HepG2 (cell line): ENCODE measurements around the gene IL17RB. TPM values are rescaled to one million over a fixed set of nuclear protein-coding genes. Genes with fewer than 3 reads are reported as not detected.

Source experiments
- ATAC-seq: fragments of 200-7000 bp; cut with Tn5 transposase; 3 replicates; pipeline ENCODE4 v1.9.1; 2020; ENCODE audit warnings: mild to moderate bottlenecking, moderate library complexity
- BruUV-seq: library from RNA; stranded (reverse); fragments of 400-500 nt; replicated peaks from 2 replicates; lab custom pipeline; 2021; lab: Mats Ljungman, UMichigan
- CTCF ChIA-PET: fragments of 300-600 bp; formaldehyde crosslinking; extraction: SDS; loops from one replicate; lab custom pipeline; 2021; ENCODE audit warnings: low total read pairs, inconsistent platforms, low intra/inter-chr PET ratio; lab: Yijun Ruan, JAX
- POLR2A ChIA-PET: fragments of 350-600 bp; sonication (Branson Sonifier 250); formaldehyde crosslinking; loops from one replicate; lab custom pipeline; 2020; ENCODE audit warnings: antibody characterized with exemption, inconsistent platforms; lab: Yijun Ruan, JAX
- DNase-seq: peaks from one replicate; pipeline ENCODE4 v3.0.0-alpha.2; 2015; ENCODE audit warnings: low spot score
- FAIRE-seq: peaks from 3 replicates; lab custom pipeline; 2011; peaks lifted over from hg19 to GRCh38; lab: Jason Lieb, UNC
- H2AFZ ChIP-seq: one replicate; pipeline ENCODE4 v1.6.1; 2011; ENCODE audit warnings: low read length, inconsistent platforms
- H3K27ac ChIP-seq: fragments of 300-600 bp; 3 replicates; pipeline ENCODE4 v1.8.0; 2011; ENCODE audit warnings: mixed run types, mild to moderate bottlenecking, mixed read lengths, low read length, inconsistent platforms; ENCODE audit not compliant: insufficient read depth; ENCODE audit errors: extremely low read length
- H3K27me3 ChIP-seq, 2 experiments: fragments of 200-600 bp in 1 of 2; 2 replicates in 1 of 2; 3 replicates in 1 of 2; pipeline versions ENCODE4 v1.6.0 to v1.8.0; 2011; ENCODE audit warnings: low read length in 2 of 2, mild to moderate bottlenecking in 2 of 2, moderate library complexity in 2 of 2, inconsistent platforms in 1 of 2; ENCODE audit not compliant: insufficient read depth in 2 of 2, control insufficient read depth in 1 of 2
- H3K36me3 ChIP-seq, 2 experiments: fragments of 200-600 bp in 1 of 2; replicated peaks in 1 of 2; 2 replicates in 1 of 2; 3 replicates in 1 of 2; pipeline versions ENCODE4 v1.5.1 to v1.8.0; 2011; ENCODE audit warnings: low read length in 2 of 2, inconsistent platforms in 1 of 2; ENCODE audit not compliant: insufficient read depth in 2 of 2, control insufficient read depth in 1 of 2
- H3K4me1 ChIP-seq: 2 replicates; pipeline ENCODE4 v1.5.1; 2012; ENCODE audit warnings: low read length, inconsistent platforms; ENCODE audit not compliant: insufficient read depth
- H3K4me2 ChIP-seq: 2 replicates; pipeline ENCODE4 v1.6.0; 2011; ENCODE audit warnings: low read depth, low read length, inconsistent platforms
- H3K4me3 ChIP-seq, 3 experiments: fragments of 200-600 bp in 1 of 3; sonication (generic), shearing (Covaris generic) in 1 of 3; replicated peaks in 1 of 3; 2 replicates each; pipeline ENCODE4 v1.5.1; 2011 to 2016; ENCODE audit warnings: low read length in 3 of 3, inconsistent platforms in 2 of 3, low read depth in 2 of 3, mild to moderate bottlenecking in 2 of 3, control low read depth in 1 of 3, mixed read lengths in 1 of 3; ENCODE audit not compliant: insufficient read depth in 1 of 3
- H3K79me2 ChIP-seq: one replicate; pipeline ENCODE4 v1.6.1; 2011; ENCODE audit warnings: low read length, inconsistent platforms; ENCODE audit not compliant: insufficient read depth
- H3K9ac ChIP-seq: 2 replicates; pipeline ENCODE4 v1.6.0; 2011; ENCODE audit warnings: mild to moderate bottlenecking, low read depth, low read length, inconsistent platforms; ENCODE audit not compliant: insufficient read depth
- H3K9me3 ChIP-seq: 2 replicates; pipeline ENCODE4 v1.5.1; 2012; ENCODE audit warnings: mild to moderate bottlenecking, low read length
- H4K20me1 ChIP-seq: 2 replicates; pipeline ENCODE4 v1.6.0; 2011; ENCODE audit warnings: inconsistent platforms, mild to moderate bottlenecking, low read length, moderate library complexity; ENCODE audit not compliant: insufficient read depth
- AGO2 ChIP-seq: fragments of 200-400 bp; formaldehyde crosslinking; optimal IDR thresholded peaks from 2 replicates; pipeline ENCODE3; 2017; ENCODE audit warnings: mild to moderate bottlenecking, low read depth, low read length, moderate library complexity
- ARID4A ChIP-seq: sonication (generic); formaldehyde crosslinking; IDR thresholded peaks from 2 replicates; pipeline ENCODE4 v1.5.0; 2020; ENCODE audit warnings: mild to moderate bottlenecking, missing genetic modification reagents, borderline replicate concordance
- ARID5B ChIP-seq: IDR thresholded peaks from 2 replicates; pipeline ENCODE4 v1.4.0; 2020; ENCODE audit warnings: mild to moderate bottlenecking, missing genetic modification reagents
- KAT8 ChIP-seq: IDR thresholded peaks from 2 replicates; pipeline ENCODE4 v1.6.1; 2016; ENCODE audit warnings: missing genetic modification reagents, missing compliant biosample characterization
- MATR3 ChIP-seq: sonication (generic); formaldehyde crosslinking; IDR thresholded peaks from 2 replicates; pipeline ENCODE4 v1.4.0; 2020; ENCODE audit warnings: missing genetic modification reagents
- MED1 ChIP-seq: sonication (generic); formaldehyde crosslinking; IDR thresholded peaks from 2 replicates; pipeline ENCODE4 v1.4.0; 2020; ENCODE audit warnings: missing genetic modification reagents
- SALL1 ChIP-seq: sonication (generic); formaldehyde crosslinking; IDR thresholded peaks from 2 replicates; pipeline ENCODE4 v1.8.0; 2022; ENCODE audit warnings: mild to moderate bottlenecking, missing genetic modification reagents
- SMAD1 ChIP-seq: sonication (generic); formaldehyde crosslinking; IDR thresholded peaks from 2 replicates; pipeline ENCODE4 v1.4.0; 2020; ENCODE audit warnings: missing genetic modification reagents, low read depth, mild to moderate bottlenecking, borderline replicate concordance
- STAG1 ChIP-seq: sonication (generic); formaldehyde crosslinking; IDR thresholded peaks from 2 replicates; pipeline ENCODE4 v1.4.0; 2020; ENCODE audit warnings: missing genetic modification reagents
- YEATS2 ChIP-seq: sonication (generic); formaldehyde crosslinking; IDR thresholded peaks from 2 replicates; pipeline ENCODE4 v1.4.0; 2020; ENCODE audit warnings: missing genetic modification reagents, borderline replicate concordance
- ZNF205 ChIP-seq: IDR thresholded peaks from 2 replicates; pipeline ENCODE4 v1.6.1; 2018; ENCODE audit warnings: missing biosample characterization, missing genetic modification reagents
- ZNF263 ChIP-seq: sonication (generic); formaldehyde crosslinking; IDR thresholded peaks from 2 replicates; pipeline ENCODE4 v1.4.0; 2020; ENCODE audit warnings: missing genetic modification reagents
- ZNF652 ChIP-seq: IDR thresholded peaks from 2 replicates; pipeline ENCODE4 v1.6.1; 2016; ENCODE audit warnings: low read depth, borderline replicate concordance
- ZSCAN21 ChIP-seq: sonication (generic); formaldehyde crosslinking; IDR thresholded peaks from 2 replicates; pipeline ENCODE4 v1.8.0; 2022; ENCODE audit warnings: mild to moderate bottlenecking, missing genetic modification reagents, moderate library complexity, borderline replicate concordance
- WGBS: methylation state at CpG from one replicate; pipeline ENCODE4 v1.1.6; 2017; ENCODE audit warnings: low lambda C conversion rate; 5-methylcytosine and 5-hydroxymethylcytosine counted together
- in situ Hi-C: cut with HindIII; loops from 2 replicates; pipeline ENCODE4 v1.10.0; 2017; ENCODE audit warnings: low pct_unique_long_range_greater_than_20kb; ENCODE audit not compliant: extremely low pct_ligation_motif_present
- intact Hi-C: fragments of 100-400 bp; cut with micrococcal nuclease; formaldehyde crosslinking; loops from one replicate; pipeline ENCODE4 v1.10.0; 2022; ENCODE audit not compliant: unreplicated experiment
- polyA plus RNA-seq, 8 experiments: library from polyadenylated mRNA; depleted of rRNA in 3 of 8; stranded (reverse) in 7 of 8; unstranded in 1 of 8; fragments of >200 nt; fragmentation: Illumina TruSeq in 4 of 8; extraction: Trizol in 4 of 8; gene quantifications; 2 replicates each; pipeline versions ENCODE4 v1.2.1 to v1.2.3, GENCODE V29; 2011 to 2016; ENCODE audit warnings: low read depth in 4 of 8, missing spikeins in 1 of 8, mixed read lengths in 1 of 8; ENCODE audit not compliant: insufficient read depth in 1 of 8
- total RNA-seq, 5 experiments: library from RNA; depleted of rRNA; stranded (reverse); fragments of >200 nt; fragmentation: Illumina TruSeq; extraction: Trizol; gene quantifications; 2 replicates each; pipeline ENCODE4 v1.2.3, GENCODE V29; 2016; ENCODE audit warnings: low read depth in 1 of 5
- TF ChIP-seq, protein P1 (sequence below): sonication (generic); formaldehyde crosslinking; IDR thresholded peaks from 2 replicates; pipeline ENCODE4 v1.5.0; 2020; ENCODE audit warnings: mild to moderate bottlenecking, missing genetic modification reagents, moderate library complexity

IL17RB gene
- total and polyA plus RNA-seq, 2 of the 13 experiments (the other 11 are each of a cell fraction or from before 2014, with no cell fraction given), result 130 to 190 TPM

GRCh38 chr3:53841296-53841695, 5.1 kb upstream of the IL17RB start:
- peaks cover 8% of the 10 kb centered on the region for H4K20me1 ChIP-seq
- H2AFZ ChIP-seq, result no peak overlapping the region
- intact Hi-C loops (loop anchor here (2.0 to 5.0 kb wide), 2 partner anchors 34 to 112 kb away; no protein-coding TSS in a partner anchor), in situ Hi-C loops (no loop called here)
- peak overlapping the region; percentile 86 for H3K4me2 ChIP-seq
- BruUV-seq, result no TSS peak
- H3K27me3 ChIP-seq, result no peaks in the 10 kb centered on the region; a peak in 1 of 5 replicates
- peaks cover 84% of the 10 kb centered on the region for H3K4me1 ChIP-seq
- peak overlapping the region; percentile 80; the same call in 1 of the 2 replicates for H3K9ac ChIP-seq
- FAIRE-seq, result peak; percentile 68
- peak; percentile 8; the same call in 2 of the 3 replicates for ATAC-seq
- CTCF ChIA-PET, result no interaction called here
- DNase-seq, result peak; percentile 51
- H3K36me3 ChIP-seq, result peaks cover 16 to 43% of the 10 kb centered on the region in 2 experiments
- POLR2A ChIA-PET, result interaction anchor here (0.9 to 6.5 kb wide), 7 partner anchors 10 to 50 kb away, joined by 3 to 156 read pairs (median 39); partner anchors contain the start of gene SELENOK
- 73% methylated on average over 4 of the region's 5 CpGs for WGBS
- peak overlapping the region; percentile 98 for H3K27ac ChIP-seq
- no peaks in the 10 kb centered on the region for H3K9me3 ChIP-seq
- H3K4me3 ChIP-seq, result peak overlapping the region in 2 of 3 experiments; percentile 18 to 56; a peak in 3 of 6 replicates
- peaks cover 82% of the 10 kb centered on the region for H3K79me2 ChIP-seq
- TF ChIP-seq ARID5B (CRISPR knock-in tag) (0 out of 2 replicates have a peak, but pooled peaks have one; percentile 22), YEATS2 (no peak), SMAD1 (CRISPR knock-in tag) (no peak), ZNF652 (CRISPR knock-in tag) (no peak), ZSCAN21 (CRISPR knock-in tag) (0 out of 2 replicates have a peak, but pooled peaks have one; percentile 33), ZNF205 (CRISPR knock-in tag) (peak; percentile 95), MED1 (CRISPR knock-in tag) (0 out of 2 replicates have a peak, but pooled peaks have one; percentile 38), AGO2 (peak; percentile 37), ARID4A (peak; percentile 26; the same call in 1 of the 2 replicates), STAG1 (CRISPR knock-in tag) (peak; percentile 53), ZNF263 (CRISPR knock-in tag) (peak; percentile 81), MATR3 (CRISPR knock-in tag) (no peak), KAT8 (peak; percentile 30; the same call in 1 of the 2 replicates), SALL1 (CRISPR knock-in tag) (peak; percentile 27; the same call in 1 of the 2 replicates)
- TF ChIP-seq, protein P1, sequence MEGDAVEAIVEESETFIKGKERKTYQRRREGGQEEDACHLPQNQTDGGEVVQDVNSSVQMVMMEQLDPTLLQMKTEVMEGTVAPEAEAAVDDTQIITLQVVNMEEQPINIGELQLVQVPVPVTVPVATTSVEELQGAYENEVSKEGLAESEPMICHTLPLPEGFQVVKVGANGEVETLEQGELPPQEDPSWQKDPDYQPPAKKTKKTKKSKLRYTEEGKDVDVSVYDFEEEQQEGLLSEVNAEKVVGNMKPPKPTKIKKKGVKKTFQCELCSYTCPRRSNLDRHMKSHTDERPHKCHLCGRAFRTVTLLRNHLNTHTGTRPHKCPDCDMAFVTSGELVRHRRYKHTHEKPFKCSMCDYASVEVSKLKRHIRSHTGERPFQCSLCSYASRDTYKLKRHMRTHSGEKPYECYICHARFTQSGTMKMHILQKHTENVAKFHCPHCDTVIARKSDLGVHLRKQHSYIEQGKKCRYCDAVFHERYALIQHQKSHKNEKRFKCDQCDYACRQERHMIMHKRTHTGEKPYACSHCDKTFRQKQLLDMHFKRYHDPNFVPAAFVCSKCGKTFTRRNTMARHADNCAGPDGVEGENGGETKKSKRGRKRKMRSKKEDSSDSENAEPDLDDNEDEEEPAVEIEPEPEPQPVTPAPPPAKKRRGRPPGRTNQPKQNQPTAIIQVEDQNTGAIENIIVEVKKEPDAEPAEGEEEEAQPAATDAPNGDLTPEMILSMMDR (CRISPR knock-in tag), result peak; percentile 71
